Mucosa of gallbladder (tissue), 1 donor: ENCODE measurements around the gene ECE2. TPM values are rescaled to one million over a fixed set of nuclear protein-coding genes. Genes with fewer than 3 reads are reported as not detected.
"Not testable (repeated sequence)": the region's sequence is repeated elsewhere in the genome, so short reads cannot be mapped to it uniquely, and the experiment has no call there.

Experiments
- DNase-seq: peaks from one replicate; pipeline ENCODE4 v3.0.0-alpha.2; 2020; ENCODE audit warnings: low spot score
- total RNA-seq: library from RNA; stranded (reverse); gene quantifications from one replicate; pipeline ENCODE4 v1.2.1, GENCODE V29; 2021
- donor health status: DM: no; HTN: no; CAD: no.

Gene ECE2
- total RNA-seq, 1 donor from 2014 or later, result 0.14 TPM

DNA sequence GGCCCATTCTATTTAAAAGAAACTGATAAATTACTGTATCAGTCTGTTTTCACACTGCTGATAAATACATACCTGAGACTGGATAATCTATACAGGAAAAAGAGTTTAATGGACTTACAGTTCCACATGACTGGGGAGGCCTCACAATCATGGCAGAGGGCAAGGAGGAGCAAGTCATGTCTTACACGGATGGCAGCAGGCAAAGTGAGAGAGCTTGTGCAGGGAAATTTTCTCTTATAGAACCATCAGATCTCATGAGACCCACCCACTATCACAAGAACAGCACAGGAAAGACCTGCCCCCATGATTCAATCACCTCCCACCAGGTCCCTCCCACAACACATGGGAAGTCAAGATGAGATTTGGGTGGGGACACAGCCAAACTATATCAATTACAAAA lies 8.6 kb upstream of the ECE2 start:
- not testable (repeated sequence) for DNase-seq

DNA sequence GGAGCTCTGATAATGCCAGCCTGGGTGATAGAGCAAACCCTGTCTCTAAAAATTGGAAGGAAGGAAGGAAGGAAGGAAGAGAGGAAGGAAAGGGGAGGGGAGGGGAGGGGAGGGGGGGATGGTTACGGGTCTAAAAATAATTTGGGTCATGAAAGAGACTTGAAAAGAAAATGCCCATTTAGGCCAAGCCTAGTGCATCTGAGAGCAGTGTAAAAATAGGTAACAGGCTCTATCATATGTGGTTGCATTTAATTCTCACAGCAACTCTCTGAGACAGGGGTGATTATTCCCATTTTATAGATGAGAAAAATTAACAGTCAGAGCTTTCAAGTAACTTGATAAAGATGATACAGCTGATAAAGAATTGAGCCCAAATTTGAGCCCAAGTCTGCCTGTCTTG lies 3.6 kb upstream of the ECE2 start:
- DNase-seq, result no peak

DNA sequence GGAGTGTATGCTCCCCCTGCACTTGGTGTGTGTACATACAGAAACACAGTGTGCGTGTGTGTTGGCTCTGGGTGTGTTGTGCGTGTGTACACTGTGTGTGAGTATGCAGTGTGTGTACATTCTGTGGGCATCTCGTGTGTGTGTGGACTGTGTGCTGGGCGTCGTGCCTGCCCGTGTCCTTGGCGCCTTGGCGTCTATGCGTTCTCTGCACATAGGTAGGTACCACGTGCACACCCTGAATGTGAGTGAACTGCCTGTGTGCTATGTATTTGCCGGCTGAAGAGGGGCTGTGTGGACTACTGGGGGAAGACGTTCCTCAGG lies 481 bp upstream of the ECE2 start:
- no peak for DNase-seq

DNA sequence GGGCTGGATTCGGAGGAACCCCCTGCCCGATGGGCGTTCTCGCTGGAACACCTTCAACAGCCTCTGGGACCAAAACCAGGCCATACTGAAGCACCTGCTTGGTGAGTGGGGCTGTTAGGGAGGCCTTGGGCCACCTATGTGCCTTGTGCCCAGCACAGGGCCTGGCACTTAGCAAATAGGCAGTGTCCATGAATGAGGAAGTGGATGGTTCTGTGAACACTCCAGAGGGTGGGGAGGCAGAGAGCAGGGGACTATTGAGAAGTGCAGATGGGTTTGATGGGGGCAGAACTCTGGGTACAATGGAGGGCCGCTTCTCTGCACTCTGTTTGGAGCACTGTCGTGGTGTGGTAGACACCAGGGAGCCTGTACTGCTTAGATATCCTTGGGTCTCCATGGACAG lies 1.5 kb downstream of the ECE2 start:
- no peak for DNase-seq

DNA sequence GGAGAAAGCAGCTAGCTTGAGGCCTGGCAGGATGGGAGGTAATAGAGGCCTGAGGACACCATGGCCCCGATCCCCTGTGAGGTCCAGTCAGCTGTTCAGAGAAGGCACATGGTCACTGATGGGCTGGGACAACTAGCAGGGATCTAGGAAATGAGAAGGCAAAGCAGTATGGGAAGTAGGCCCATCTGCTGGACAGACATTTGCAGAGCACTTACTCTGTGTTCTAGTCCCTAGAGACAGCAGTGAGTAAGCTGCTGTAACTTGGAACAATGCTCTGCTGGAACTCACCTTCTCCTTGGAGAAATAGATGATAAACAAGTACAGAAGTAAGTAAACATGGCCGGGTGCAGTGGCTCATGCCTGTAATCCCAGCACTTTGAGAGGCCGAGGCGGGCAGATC lies 7.1 kb downstream of the ECE2 start:
- DNase-seq, result no peak

DNA sequence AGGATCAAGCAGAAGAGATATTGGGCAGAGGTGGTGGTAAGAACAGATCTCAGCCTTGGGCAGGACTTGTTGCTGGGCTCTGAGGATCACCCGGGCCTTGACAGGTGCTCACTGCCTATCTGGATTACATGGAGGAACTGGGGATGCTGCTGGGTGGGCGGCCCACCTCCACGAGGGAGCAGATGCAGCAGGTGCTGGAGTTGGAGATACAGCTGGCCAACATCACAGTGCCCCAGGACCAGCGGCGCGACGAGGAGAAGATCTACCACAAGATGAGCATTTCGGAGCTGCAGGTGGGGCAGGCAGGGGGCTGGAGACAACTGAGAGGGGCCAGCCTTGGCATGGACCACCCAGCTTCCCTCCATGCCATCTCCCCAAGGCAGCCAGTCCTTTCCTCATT lies 7.9 kb downstream of the ECE2 start:
- no peak for DNase-seq

DNA sequence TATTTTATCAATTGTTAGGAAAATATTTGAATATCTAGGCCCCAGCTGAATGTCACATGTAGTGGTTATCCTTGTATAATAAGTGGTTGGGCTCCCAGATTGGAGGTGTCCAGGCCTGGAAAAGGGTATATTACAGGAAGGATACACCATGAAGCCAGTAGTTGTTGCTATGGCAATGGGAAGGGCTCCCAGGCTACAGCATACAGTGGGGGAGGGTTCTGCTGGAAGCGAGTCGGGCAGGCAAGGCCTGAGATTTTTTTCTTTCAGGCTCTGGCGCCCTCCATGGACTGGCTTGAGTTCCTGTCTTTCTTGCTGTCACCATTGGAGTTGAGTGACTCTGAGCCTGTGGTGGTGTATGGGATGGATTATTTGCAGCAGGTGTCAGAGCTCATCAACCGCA lies 8.9 kb downstream of the ECE2 start:
- no peak for DNase-seq

DNA sequence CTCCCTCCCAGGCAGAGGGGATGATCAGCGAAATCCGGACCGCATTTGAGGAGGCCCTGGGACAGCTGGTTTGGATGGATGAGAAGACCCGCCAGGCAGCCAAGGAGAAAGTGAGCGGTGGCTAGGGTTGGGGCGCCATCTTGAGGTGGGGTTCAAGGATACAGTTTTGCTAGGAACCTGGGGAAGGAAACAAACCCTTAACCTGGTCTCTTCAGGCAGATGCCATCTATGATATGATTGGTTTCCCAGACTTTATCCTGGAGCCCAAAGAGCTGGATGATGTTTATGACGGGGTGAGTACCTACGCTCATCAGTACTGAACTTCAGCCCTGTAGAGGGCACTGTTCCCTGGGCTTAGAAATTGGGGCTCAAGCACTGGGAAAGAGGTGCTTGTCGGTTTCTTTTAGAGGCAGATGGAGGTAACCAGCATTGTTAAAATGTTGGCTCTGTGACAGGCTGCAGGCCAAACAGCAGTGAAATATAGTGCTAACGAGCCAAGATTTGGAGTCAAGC lies 13.7 kb downstream of the ECE2 start:
- peak; percentile 36 for DNase-seq

DNA sequence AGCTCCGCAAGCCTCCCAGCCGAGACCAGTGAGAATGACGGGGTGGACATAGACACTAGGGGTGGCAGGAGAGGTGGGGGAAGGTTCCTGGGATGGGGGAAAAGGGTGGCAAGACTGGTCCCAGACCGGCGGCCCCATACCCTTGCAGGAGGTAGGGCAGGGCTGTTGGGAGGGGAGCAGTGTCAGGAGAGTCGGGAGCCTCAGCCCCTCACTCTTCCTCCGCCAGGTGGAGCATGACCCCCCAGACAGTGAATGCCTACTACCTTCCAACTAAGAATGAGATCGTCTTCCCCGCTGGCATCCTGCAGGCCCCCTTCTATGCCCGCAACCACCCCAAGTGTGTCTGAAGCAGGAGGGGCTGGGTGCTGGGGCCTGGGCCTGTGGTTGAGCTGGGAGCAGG lies 14.5 kb downstream of the ECE2 start:
- no peak for DNase-seq

DNA sequence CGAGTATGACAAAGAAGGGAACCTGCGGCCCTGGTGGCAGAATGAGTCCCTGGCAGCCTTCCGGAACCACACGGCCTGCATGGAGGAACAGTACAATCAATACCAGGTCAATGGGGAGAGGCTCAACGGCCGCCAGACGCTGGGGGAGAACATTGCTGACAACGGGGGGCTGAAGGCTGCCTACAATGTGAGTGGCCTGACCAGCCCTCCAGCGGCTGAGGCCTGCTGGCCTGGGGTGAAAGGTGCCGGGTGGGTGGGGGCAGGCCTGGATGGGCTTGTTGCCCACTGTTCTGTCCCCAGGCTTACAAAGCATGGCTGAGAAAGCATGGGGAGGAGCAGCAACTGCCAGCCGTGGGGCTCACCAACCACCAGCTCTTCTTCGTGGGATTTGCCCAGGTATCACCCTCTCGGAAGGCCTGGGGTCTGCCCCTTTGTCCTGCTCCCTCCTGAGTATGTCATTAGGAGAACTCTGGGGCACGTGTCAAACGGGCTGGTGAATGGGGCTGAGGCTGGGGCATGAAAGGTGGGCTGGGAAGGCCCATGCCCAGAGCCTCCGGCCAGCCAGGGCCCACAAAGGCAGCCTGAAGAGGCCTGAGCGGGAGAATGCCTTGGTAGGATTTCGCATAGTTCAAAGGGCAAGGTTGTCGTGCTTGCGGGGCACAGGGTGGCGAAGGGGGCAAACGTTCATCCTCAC lies 15.4 kb downstream of the ECE2 start:
- no peak for DNase-seq

DNA sequence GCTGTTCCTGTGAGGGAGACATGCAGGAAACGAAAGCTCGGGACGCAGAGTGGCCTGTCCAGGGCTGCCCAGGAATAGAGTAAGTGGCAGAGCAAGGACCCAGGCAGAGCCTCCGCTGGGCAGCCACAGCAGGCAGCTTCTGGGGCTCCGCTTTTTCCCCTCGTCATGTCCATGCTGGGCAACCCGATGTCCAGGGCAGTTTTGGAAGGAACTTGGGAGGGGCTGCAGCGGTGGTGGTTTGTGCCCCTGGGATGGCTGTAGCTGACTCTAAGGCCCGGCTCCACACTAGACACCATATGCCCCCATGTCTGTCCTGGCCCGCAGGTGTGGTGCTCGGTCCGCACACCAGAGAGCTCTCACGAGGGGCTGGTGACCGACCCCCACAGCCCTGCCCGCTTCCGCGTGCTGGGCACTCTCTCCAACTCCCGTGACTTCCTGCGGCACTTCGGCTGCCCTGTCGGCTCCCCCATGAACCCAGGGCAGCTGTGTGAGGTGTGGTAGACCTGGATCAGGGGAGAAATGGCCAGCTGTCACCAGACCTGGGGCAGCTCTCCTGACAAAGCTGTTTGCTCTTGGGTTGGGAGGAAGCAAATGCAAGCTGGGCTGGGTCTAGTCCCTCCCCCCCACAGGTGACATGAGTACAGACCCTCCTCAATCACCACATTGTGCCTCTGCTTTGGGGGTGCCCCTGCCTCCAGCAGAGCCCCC lies 16.1 kb downstream of the ECE2 start:
- DNase-seq, result no peak

DNA sequence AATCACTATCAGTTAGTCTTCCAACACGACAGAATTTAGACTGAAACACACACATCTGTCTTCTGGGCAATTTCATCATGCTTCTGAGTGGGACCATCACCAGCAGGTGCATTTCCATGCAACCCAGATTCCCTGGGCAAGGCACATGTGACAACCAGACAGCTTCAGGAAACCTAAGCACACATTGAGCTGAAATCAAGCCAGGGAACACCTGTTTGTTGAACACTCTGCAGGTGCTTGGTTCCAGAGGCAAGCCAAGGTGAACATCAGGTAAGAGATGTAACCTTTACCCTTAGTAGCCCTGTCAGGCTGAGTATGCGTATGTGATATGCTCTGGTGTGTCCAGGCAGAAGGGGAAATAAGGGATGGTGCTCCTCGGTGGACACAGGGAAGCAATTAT lies 19.9 kb downstream of the ECE2 start:
- DNase-seq, result no peak

DNA sequence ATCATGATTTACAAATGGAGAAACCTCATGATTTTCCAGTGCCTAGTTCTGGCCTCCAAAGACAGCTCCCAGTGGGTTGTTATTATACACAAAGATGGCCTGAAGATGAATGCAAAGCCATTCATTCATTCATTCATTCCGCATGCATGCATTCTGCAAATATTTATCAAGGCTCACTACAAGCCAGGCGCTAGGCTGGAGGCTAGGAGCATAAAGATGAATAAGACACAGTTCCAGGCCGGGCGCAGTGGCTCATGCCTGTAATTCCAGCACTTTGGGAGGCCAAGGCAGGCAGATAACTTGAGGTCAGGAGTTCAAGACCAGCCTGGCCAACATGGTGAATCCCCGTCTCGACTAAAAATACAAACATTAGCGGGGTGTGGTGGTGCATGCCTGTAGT lies 20.8 kb downstream of the ECE2 start:
- DNase-seq, result no peak

DNA sequence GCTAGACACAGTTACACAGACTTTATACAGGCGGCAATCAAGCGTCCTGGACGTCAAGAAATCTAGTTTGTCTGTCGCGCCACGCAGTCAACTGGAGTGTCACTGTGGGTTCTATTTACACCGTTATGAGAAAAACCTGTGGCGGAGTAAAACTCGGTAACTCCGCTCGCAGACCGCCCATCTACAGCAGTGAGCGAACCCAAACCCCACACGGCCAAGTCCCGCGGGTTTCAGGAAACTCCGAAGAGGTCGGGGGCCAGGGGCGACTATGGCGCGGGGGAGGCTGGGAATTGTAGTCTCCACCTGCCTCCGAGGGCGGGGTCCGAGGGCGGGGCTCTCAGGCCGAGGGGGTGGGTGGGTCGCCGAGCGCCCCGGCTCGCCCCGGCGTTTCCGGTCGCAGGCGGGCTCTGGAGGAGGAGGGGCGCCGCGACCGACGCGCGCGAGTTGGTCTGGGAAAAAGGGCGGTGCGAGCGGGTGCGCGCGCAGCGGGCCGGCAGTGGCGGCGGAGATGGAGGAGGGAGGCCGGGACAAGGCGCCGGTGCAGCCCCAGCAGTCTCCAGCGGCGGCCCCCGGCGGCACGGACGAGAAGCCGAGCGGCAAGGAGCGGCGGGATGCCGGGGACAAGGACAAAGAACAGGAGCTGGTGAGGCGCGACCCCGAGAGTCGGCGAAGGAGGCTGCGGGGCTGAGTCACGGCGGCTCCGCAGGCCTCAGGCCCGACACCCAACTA lies 23.1 kb downstream of the ECE2 start, which contains the start of gene PSMD2:
PSMD2 (plus strand) TSS at position 483 of the 729 bp plus-strand sequence; CDS start at position 509, 26 bp downstream.
- DNase-seq, result peak; percentile 97

DNA sequence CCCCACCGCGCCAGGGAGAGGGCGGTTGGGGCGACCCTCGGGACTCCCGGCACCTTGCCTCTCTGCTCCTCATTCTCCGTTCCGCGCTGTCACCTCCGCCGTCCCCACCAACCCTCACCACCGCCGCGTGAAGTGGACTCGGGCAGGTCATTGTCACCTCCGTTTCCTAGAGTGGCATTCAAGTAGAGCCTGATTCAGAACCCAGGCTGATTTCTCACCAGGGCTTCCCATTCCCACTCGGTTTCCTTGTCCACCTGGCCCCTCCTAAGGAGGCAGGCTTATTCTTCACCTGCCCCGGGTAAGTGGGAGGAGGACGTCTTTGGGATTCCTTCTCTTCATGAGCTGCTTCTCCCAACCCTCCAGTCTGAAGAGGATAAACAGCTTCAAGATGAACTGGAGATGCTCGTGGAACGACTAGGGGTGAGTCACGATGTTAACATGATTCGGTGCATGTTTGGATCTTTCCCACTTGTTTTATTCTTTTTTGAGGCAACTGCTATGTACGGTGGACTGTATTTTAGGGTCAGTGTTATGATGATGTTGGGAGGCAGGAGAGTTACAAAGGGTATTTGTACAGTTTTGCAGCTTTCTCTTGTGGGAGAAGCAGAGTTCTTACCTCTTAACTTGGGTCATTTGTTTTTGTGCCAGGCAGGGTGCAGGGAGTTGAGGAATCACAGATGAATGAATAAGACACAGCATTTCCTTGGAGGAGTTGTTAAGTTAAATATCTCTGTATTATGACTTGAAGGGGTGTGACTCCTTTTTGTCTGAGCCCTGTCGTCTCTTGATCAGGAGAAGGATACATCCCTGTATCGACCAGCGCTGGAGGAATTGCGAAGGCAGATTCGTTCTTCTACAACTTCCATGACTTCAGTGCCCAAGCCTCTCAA lies 23.9 kb downstream of the ECE2 start:
- DNase-seq, result no peak

DNA sequence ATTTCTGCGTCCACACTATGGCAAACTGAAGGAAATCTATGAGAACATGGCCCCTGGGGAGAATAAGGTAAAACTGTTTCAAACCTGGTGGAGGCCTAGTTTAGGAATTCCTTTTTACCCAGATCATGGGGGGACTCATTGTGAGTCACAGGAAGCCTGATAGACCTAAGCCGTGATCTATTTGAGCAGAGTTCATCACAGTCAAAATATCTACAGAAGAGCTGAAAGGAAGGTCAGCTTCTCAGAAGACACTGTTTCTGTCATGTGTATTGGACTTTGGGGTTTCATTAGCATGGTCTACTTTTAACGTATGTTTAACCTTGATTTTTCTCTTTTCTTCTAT lies 24.5 kb downstream of the ECE2 start:
- no peak for DNase-seq

DNA sequence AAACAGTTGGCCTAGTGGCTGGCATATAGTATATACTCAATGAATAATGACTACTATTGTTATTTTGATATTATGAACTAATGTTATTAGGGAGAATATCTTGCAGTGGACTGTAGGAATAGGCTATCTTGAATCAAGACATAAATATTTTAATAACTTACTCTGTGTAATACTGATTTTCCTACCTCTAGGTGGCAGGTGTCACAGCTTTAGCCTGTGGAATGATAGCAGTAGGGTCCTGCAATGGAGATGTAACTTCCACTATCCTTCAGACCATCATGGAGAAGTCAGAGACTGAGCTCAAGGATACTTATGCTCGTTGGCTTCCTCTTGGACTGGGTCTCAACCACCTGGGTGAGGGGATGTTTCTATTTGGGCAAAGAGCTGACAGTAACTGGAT lies 29.8 kb downstream of the ECE2 start:
- DNase-seq, result no peak

DNA sequence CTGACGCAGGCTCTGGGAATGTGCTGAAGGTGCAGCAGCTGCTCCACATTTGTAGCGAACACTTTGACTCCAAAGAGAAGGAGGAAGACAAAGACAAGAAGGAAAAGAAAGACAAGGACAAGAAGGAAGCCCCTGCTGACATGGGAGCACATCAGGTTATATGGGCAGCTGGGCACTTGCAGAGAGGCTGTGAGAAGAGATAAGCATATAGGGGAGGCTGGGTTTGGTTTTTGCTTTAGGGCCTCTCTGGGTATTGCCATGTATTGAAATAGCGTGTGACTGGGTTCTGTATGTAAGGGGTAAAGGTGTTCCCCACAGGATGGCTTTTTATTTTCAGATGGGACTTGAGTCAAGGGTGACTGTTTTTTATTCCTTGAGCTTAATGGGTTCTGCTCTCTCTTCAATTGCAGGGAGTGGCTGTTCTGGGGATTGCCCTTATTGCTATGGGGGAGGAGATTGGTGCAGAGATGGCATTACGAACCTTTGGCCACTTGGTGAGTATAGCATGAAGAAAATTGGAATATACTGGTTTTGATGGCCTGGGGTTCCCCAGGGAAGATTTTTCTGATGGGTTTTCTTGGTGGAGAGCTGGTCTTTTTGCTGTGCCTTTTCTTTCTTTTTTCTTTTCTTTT lies 30.6 kb downstream of the ECE2 start:
- DNase-seq, result no peak

DNA sequence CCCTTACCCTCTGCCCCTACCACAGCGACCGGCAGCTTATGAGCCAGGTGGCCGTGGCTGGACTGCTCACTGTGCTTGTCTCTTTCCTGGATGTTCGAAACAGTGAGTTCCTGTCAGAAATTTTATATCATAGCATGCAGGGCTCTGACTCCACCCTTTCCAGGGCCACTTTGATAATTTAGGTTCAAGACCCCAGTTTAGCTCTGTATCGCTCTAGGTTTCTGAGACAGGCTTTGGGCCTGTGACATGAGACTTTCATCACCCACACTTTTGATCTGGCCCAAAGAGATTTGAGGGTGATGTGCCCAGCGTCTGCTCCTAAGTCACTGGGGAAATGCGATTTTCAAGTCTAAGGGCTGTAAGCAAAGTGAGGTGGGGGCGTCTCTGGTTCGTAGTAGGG lies 32.1 kb downstream of the ECE2 start:
- no peak for DNase-seq

DNA sequence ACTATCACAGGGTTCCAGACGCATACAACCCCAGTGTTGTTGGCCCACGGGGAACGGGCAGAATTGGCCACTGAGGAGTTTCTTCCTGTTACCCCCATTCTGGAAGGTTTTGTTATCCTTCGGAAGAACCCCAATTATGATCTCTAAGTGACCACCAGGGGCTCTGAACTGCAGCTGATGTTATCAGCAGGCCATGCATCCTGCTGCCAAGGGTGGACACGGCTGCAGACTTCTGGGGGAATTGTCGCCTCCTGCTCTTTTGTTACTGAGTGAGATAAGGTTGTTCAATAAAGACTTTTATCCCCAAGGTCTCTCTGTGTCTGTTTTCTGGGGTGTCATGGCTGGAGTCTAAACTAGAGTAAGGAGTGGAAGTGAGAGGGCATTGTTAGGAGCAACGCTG lies 32.9 kb downstream of the ECE2 start:
- DNase-seq, result no peak

DNA sequence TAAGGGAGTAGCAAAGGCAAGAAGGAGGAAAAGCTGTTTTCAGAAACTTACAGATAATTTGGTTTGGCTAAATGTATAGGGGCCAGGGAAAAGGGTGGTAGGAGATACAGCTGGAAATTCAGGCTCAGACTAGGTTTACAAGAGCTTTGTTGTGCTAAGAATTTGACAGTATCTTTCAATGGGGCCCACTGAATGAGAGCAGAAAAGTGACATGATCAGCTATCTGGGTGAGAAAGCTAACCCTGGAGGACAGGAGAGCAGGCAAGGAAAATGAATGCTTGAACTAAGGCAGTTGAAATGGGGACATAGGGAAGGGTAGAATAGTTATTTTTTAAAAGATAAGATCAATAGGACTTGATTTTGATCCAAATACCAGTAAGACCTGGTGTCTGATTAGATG lies 35.8 kb downstream of the ECE2 start:
- DNase-seq, result no peak

DNA sequence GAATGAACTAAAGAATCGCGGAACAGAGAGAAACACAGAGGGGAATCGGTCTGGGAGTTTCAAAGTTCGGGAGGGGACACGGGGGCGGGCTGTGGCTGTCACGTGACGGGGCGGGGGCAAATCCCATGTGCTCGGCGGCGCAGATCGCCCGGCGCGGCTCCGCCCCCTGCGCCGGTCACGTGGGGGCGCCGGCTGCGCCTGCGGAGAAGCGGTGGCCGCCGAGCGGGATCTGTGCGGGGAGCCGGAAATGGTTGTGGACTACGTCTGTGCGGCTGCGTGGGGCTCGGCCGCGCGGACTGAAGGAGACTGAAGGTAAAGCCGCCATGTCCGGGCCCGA lies 38.5 kb downstream of the ECE2 start, which contains the start of gene EIF4G1:
EIF4G1 (plus strand) TSS at position 244 of the 337 bp plus-strand sequence. CDS start 1,191 bp downstream, outside the sequence.
- DNase-seq, result peak; percentile 95
